ENCODE measurements around the gene SMIM24.

SMIM24 gene

GRCh38 chr19:3477506-3477905 is 2.8 kb downstream of the SMIM24 start:
- TF ChIP-seq EZH2phosphoT487 (IDR thresholded peaks at IDR 0.05; ENCODE audit: borderline replicate concordance, low read length) (no peak), CTCF (IDR thresholded peaks at IDR 0.05; ENCODE audit: low read depth, low read length, poor library complexity, severe bottlenecking) (no peak)
- Histone ChIP-seq H3K4me3 (ENCODE audit: low read length) (no peak overlapping the region), H3F3A (ENCODE audit: control insufficient read depth, insufficient read depth) (peaks cover 12% of the 10 kb centered on the region), H4K20me1 (ENCODE audit: control insufficient read depth, insufficient read depth, low read depth, low read length) (no peaks in the 10 kb centered on the region), H3K27ac (ENCODE audit: low read depth, low read length) (no peak overlapping the region), H3K79me2 (ENCODE audit: control insufficient read depth, low read length) (no peaks in the 10 kb centered on the region), H3K4me2 (ENCODE audit: low read length) (no peak overlapping the region), H3K9me2 (replicated peaks; ENCODE audit: control insufficient read depth, low read length) (no peaks in the 10 kb centered on the region), H3K9me3 (ENCODE audit: control insufficient read depth, insufficient read depth, low read length) (no peaks in the 10 kb centered on the region), H3K4me1 (ENCODE audit: control insufficient read depth, low read length) (peaks cover 42% of the 10 kb centered on the region), H3K36me3 (ENCODE audit: control insufficient read depth, low read length) (no peaks in the 10 kb centered on the region), H3K27me3 (ENCODE audit: control insufficient read depth, low read length) (no peaks in the 10 kb centered on the region)

DNA sequence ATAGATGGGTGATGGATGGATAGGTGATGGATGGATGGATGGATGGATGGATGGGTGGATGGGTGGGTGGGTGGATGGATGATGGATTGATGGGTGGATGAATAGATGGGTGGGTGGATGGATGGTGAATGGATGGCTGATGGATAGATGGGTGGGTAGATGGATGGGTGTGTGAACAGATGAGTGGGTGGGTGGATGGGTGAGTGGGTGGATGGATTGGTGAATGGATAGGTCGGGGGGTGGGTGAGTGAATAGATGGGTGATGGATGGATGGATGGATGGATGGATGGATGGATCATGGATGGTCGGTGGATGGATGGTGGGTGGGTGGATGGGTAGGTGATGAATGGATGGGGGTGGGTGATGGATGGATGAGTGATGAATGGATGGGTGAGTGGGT is 3.5 kb downstream of the SMIM24 start:
- Histone ChIP-seq H3F3A (ENCODE audit: control insufficient read depth, insufficient read depth) (peaks cover 12% of the 10 kb centered on the region), H3K36me3 (ENCODE audit: control insufficient read depth, low read length) (no peaks in the 10 kb centered on the region), H3K27me3 (ENCODE audit: control insufficient read depth, low read length) (no peaks in the 10 kb centered on the region), H3K4me3 (ENCODE audit: low read length) (no peak overlapping the region), H3K9me2 (replicated peaks; ENCODE audit: control insufficient read depth, low read length) (no peaks in the 10 kb centered on the region), H3K79me2 (ENCODE audit: control insufficient read depth, low read length) (no peaks in the 10 kb centered on the region), H3K9me3 (ENCODE audit: control insufficient read depth, insufficient read depth, low read length) (no peaks in the 10 kb centered on the region), H3K4me2 (ENCODE audit: low read length) (no peak overlapping the region), H3K4me1 (ENCODE audit: control insufficient read depth, low read length) (peaks cover 36% of the 10 kb centered on the region), H3K27ac (ENCODE audit: low read depth, low read length) (no peak overlapping the region), H4K20me1 (ENCODE audit: control insufficient read depth, insufficient read depth, low read depth, low read length) (no peaks in the 10 kb centered on the region)
- TF ChIP-seq CTCF (IDR thresholded peaks at IDR 0.05; ENCODE audit: low read depth, low read length, poor library complexity, severe bottlenecking) (no peak), EZH2phosphoT487 (IDR thresholded peaks at IDR 0.05; ENCODE audit: borderline replicate concordance, low read length) (no peak)

DNA sequence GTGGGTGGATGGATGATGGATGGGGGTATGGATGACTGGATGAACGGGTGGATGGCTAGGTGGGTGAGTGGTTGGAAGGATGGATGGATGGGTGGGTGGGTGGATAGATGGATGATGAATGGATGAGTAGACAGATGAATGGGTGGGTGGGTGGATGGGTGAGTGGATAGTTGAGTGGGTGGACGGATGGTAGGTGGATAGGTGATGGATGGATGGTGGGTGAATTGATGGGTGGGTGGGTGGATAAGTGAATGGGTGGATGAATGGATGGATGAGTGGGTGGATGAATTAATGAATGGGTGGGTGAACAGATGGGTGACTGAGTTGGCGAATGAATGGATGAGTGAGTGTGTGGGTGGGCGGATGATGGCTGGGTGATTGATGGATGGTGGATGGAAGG is 4.9 kb downstream of the SMIM24 start:
- H3K27ac ChIP-seq (ENCODE audit: low read depth, low read length): no peak overlapping the region
- no peak overlapping the region for H3K4me3 ChIP-seq (ENCODE audit: low read length)
- H3K9me3 ChIP-seq (ENCODE audit: control insufficient read depth, insufficient read depth, low read length): no peaks in the 10 kb centered on the region
- TF ChIP-seq EZH2phosphoT487 (IDR thresholded peaks at IDR 0.05; ENCODE audit: borderline replicate concordance, low read length) (no peak), CTCF (IDR thresholded peaks at IDR 0.05; ENCODE audit: low read depth, low read length, poor library complexity, severe bottlenecking) (no peak)
- H3K4me2 ChIP-seq (ENCODE audit: low read length): no peak overlapping the region
- peaks cover 22% of the 10 kb centered on the region for H3K4me1 ChIP-seq (ENCODE audit: control insufficient read depth, low read length)
- H4K20me1 ChIP-seq (ENCODE audit: control insufficient read depth, insufficient read depth, low read depth, low read length): no peaks in the 10 kb centered on the region
- H3K9me2 ChIP-seq (replicated peaks; ENCODE audit: control insufficient read depth, low read length): no peaks in the 10 kb centered on the region
- no peaks in the 10 kb centered on the region for H3K79me2 ChIP-seq (ENCODE audit: control insufficient read depth, low read length)
- no peaks in the 10 kb centered on the region for H3K36me3 ChIP-seq (ENCODE audit: control insufficient read depth, low read length)
- peaks cover under 1% of the 10 kb centered on the region; the same call in 1 of the 2 replicates for H3F3A ChIP-seq (ENCODE audit: control insufficient read depth, insufficient read depth)
- H3K27me3 ChIP-seq (ENCODE audit: control insufficient read depth, low read length): no peaks in the 10 kb centered on the region

- Histone ChIP-seq H3K27me3 (ENCODE audit: control insufficient read depth, low read length) (no peaks in the 10 kb centered on the region), H4K20me1 (ENCODE audit: control insufficient read depth, insufficient read depth, low read depth, low read length) (no peaks in the 10 kb centered on the region)
Observed at GRCh38 chr19:3474614-3475013, 5.7 kb downstream of the SMIM24 start.

More at GRCh38 chr19:3474614-3475013, 5.7 kb downstream of the SMIM24 start:
- Histone ChIP-seq H3K9me3 (ENCODE audit: control insufficient read depth, insufficient read depth, low read length) (no peaks in the 10 kb centered on the region), H3K9me2 (replicated peaks; ENCODE audit: control insufficient read depth, low read length) (no peaks in the 10 kb centered on the region), H3K4me2 (ENCODE audit: low read length) (no peak overlapping the region), H3K4me1 (ENCODE audit: control insufficient read depth, low read length) (peaks cover 14% of the 10 kb centered on the region), H3F3A (ENCODE audit: control insufficient read depth, insufficient read depth) (no peaks in the 10 kb centered on the region; the same call in 1 of the 2 replicates), H3K27ac (ENCODE audit: low read depth, low read length) (no peak overlapping the region), H3K79me2 (ENCODE audit: control insufficient read depth, low read length) (no peaks in the 10 kb centered on the region), H3K36me3 (ENCODE audit: control insufficient read depth, low read length) (no peaks in the 10 kb centered on the region), H3K4me3 (ENCODE audit: low read length) (no peak overlapping the region)
- TF ChIP-seq CTCF (IDR thresholded peaks at IDR 0.05; ENCODE audit: low read depth, low read length, poor library complexity, severe bottlenecking): no peak
- TF ChIP-seq EZH2phosphoT487 (IDR thresholded peaks at IDR 0.05; ENCODE audit: borderline replicate concordance, low read length): no peak

All from DOHH2 (cell line).